Measurements from ENCODE around the gene TMEM259.

TMEM259 gene

GRCh38 chr19:1017906-1018305, 3.0 kb downstream of the TMEM259 start:
- in situ Hi-C loops (cut with HindIII; ENCODE audit: low sequenced_read_pairs): no loop called here

DNA sequence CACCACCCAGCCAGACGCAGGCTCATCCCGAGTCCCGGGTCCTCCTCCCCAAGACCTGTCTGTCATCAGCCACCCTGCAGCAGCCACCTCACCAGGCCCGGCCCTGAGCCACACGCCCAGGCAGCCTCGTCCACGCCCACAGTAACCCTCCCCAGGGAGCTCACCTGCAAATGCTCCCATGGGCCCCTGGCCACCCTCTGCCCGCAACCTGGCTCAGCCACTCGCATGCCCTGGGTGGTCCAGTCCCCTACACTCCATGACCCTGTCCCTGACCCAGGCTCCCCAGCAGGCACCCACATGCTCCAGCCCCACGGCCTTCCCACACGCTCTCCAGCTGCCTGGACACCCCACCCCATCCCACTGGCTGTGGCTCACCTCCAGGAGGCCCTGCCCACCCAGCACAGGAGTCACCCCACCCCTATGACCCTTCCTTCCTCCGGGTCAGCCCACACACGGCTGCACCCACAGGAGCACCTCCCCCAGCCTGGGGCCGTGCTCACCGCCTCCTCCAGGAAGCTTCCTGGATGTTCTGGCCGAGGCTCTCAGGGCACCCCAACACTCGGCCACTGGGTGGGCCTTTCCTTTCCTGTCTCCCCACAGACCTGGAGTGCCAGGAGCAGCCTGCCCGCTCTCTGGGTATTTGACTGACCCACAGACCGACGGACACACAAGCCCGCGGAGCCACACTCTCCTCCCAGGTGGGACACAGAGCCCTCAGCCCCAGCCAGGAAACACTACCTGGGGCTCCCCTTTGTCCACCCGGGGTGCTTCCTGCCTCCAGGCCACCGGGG, 3.6 kb downstream of the TMEM259 start:
- in situ Hi-C loops (cut with HindIII; ENCODE audit: low sequenced_read_pairs): no loop called here

DNA sequence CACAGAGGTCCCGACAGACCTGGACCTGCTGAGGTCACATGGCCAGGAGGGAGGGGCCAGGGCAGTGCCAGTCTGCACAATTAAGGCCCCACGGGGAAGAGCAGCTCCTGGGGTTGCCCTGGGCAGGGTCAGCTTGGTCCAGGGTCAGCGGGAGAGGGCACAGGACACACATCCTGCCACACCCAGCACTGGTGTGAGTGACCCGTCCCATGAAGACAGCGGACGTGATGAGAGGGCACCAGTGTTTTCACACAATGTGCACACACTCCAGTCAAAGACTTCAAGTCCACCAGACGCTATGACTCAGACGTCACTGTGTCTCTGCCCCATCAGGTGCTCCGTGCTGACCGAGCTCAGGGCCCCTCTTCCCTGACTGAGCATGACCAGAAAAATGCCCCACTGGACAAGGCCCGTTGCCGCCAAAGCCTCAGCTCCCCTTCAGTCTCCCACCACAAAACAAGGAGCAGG, 4.2 kb downstream of the TMEM259 start:
- in situ Hi-C loops (cut with HindIII; ENCODE audit: low sequenced_read_pairs): no loop called here

DNA sequence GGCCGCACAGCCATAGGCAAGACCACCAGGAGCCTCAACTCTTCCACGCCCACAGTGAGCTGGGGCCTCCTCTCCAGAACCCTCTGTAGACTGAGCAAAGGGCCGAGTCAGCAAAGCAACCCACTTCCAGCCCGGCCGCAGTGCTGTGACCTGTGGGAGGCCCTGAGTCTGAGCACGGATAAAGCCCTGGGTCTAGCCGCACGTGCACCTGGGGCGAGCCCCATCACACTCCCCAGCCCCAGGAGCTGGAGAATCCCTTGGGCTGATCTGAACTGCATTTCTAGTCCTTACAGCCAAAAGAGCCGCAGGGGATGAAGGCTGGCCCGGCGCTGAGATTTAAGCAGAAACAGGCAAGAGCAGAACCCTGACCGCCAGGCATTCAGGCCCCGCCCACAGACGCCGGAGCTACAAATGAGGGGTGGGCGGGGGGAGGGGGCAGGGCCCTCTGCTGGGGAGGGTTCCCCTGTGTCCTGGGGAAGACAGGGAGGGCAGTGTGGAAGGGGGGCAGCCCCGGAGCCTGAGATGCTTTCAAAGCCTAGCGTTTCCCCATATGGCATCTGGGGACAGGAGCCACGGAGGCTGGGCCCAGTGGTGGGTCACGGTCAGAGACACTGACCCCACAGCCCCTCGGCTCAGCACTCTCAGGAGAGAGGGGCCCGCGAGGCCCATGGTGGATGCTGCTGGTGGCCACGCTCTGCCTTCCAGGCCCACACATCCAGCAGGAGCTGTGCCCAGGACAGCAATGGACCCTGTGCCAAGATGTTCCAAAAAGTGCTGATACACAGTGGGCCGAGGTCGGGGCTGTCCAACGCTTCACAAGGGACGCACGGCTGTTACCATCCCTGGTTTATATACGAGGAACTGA, 4.9 kb downstream of the TMEM259 start:
- in situ Hi-C loops (cut with HindIII; ENCODE audit: low sequenced_read_pairs): no loop called here

GRCh38 chr19:1015061-1015781, 5.7 kb downstream of the TMEM259 start:
- in situ Hi-C loops (cut with HindIII; ENCODE audit: low sequenced_read_pairs): no loop called here

DNA sequence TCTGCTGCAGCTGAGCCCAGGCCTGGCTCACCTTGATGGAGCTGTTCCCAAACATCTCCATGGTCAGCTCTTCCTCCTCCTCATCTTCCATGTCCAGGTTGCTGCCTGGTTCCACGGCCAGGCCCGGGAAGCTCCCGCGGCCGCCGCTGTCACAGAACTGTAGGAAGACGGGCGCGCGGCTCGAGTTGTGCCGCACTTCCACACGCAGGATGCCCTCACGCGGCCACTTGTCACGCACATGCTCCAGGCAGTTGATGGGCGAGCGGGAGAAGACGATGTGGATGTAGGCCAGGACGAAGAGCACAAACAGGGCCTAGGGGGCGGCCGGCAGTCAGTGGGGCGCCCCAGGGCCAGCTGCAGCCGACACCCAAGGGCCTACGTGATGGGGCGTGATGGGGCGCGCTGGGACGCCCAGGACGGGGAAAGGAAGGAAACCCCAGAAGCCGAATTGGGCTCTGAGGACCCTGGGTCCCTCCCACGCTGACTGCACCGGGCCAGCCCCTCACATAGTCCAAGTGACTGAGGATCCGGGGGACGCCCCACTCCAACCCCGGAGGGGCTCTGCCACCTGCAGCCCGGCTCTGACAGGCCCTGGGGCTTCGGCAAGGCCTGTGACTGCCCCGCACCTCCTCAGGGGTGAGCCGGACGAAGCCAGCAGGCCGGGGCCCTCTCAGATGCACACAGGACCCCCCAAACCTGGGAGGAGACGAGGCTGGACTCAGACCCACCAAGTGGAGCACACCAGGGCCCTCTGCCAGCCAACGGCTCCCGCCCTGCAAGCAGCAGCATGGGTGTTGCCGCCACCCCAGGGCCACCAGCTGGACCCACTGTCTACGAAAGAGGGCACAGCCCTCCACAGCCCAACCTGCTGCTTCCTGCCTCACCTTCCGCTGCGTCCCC, 6.5 kb downstream of the TMEM259 start:
- in situ Hi-C loops (cut with HindIII; ENCODE audit: low sequenced_read_pairs): no loop called here

GRCh38 chr19:1013218-1013617, 7.7 kb downstream of the TMEM259 start:
- in situ Hi-C loops (cut with HindIII; ENCODE audit: low sequenced_read_pairs): no loop called here

GRCh38 chr19:1012334-1012733, 8.6 kb downstream of the TMEM259 start:
- in situ Hi-C loops (cut with HindIII; ENCODE audit: low sequenced_read_pairs): no loop called here

GRCh38 chr19:1011831-1012333, 9.0 kb downstream of the TMEM259 start:
- in situ Hi-C loops (cut with HindIII; ENCODE audit: low sequenced_read_pairs): no loop called here

DNA sequence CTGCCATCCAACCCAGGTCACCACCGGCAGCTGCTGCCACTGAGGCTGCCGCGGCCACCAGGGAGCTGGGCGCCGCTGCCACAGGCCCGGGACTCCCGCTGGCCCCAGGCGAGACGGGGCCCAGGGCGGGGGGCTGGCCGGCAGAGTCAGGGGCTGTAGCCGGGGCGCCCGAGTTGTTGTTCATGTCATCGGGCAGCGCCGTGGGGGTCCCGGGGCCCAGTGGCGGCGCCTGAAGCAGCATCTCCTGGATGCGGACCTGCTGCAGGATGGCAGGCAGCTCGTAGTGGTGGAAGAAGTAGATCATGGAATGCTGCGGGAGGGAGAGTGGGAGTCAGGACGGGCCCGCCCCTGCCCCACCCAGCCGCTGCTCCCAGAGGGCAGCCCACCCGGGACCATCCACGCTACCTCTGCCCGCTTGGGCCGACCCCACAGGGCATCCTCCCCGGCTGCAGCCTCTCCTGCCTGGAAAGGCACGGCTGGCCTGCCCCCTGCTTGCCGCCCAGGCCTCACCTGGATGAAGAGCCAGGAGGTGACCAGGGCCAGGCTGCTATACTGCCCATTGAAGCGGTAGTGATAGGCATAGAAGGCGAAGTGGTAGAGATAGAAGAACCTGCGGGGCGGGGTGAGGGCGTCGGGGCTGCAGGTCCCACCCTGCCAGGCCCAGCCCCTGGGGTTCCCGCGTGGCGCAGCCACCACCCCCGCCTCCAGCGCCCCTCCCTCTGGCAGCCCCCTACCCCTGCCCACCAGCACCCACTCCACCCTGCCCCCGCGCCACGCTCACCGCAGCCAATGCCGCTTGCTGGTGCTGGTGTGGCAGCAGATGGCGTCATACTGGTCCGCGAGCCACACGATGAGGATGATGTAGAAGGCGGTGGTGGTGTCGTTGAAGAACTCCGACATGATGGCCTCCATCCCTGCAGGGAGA, 10.1 kb downstream of the TMEM259 start:
- in situ Hi-C loops (cut with HindIII; ENCODE audit: low sequenced_read_pairs): no loop called here

DNA sequence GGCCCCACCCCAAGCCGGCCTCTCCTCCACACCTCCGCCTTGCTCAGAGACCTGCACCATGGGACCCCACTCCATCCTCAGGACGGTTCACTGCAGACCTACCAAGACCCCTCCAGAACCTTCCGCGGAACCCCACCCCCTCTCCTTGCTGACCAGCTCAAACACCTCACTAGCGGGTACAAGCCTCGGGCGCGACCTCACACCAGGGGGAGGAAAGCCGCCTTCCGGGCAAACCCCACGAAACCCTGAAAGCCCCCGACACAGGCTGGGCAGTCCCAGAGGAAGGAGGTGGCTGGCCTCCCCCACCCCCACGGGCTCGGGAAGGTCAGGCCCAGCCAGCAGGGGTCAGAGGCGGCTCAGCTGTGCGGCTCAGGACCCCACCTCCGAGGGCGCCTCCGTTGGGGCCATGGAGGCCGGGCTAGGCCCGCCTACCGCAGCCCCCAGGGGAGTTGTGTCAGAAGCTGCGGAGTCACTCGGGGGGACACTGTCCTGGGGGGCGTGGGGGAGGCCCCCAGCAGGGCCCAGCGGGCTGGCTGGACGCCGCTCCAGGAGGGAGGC, 10.9 kb downstream of the TMEM259 start:
- in situ Hi-C loops (cut with HindIII; ENCODE audit: low sequenced_read_pairs): no loop called here

GRCh38 chr19:1009041-1009980, 11.6 kb downstream of the TMEM259 start:
- in situ Hi-C loops (cut with HindIII; ENCODE audit: low sequenced_read_pairs): no loop called here

DNA sequence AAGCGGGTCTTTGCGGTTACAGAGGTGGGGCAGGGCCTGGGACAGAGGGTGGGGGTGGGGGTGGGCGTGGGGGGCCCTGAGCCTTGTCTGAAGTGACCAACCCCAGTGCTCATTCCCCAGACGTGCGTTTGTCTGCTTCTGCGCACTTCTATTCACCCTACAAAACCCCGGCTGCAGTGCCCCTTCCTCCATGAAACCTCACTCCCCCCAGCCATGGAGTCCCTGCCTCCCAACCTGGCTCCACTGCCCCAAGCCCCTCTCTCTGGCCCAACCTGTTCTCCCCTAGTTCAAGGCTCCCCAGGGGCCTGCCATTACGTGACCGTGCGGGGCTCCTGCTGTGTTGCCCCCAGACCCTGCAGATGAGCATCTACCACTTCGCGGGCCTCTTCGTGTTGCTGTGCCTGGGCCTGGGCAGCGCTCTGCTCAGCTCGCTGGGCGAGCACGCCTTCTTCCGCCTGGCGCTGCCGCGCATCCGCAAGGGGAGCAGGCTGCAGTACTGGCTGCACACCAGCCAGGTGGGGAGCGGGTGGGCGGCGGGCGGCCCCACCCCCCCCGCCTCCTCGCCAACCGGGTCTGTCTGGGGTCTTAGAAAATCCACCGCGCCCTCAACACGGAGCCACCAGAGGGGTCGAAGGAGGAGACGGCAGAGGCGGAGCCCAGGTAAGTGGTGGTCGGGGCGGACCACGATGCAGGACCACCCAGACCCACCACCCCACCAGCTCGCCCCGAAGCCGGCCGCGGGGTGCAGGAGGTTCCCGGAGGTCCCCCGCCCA, 12.5 kb downstream of the TMEM259 start:
- in situ Hi-C loops (cut with HindIII; ENCODE audit: low sequenced_read_pairs): no loop called here

GRCh38 chr19:1007399-1008251, 13.3 kb downstream of the TMEM259 start:
- in situ Hi-C loops (cut with HindIII; ENCODE audit: low sequenced_read_pairs): no loop called here

DNA sequence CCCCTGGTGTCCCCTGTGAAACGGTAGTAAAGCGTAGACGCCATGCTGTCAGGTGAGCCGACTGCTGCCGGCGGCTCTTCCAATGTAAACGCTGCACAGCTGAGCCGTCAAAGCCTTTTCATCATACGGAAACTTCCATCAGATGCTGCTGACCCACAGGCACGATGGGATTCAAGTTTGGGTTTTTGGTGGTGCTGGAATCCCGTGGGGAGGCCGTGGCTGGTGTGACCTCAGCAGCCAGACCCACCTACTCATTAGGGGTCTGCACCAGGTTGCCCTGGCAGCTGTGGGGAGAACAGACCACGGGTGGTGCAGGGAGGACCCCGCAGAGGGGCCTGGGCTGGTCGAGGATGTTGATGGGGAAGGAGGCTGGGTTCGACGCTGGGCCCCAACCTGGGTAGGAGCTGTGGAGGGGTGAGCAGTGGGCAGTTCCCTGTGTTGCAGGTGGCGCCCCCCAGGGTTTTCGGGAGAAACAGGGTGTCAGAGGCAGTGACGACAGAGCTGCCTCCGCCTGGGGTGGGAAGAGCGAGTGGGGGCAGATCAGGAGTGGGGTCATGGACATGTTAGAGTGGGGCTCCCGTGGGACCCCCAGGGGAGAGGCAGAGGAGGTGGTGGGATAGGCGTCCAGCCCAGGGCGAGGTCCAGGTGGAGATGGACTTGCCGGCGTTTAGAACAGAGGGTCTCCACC, 14.1 kb downstream of the TMEM259 start:
- in situ Hi-C loops (cut with HindIII; ENCODE audit: low sequenced_read_pairs): no loop called here
